Nephron progenitor cell (in vitro differentiated cells): ENCODE results near the gene KRTAP5-8.
A peak's percentile ranks its signal among the peaks of the same experiment; 100 is the strongest.
"Not testable (repeated sequence)": the region's sequence is repeated elsewhere in the genome, so short reads cannot be mapped to it uniquely, and the experiment has no call there.

Experiments
- DNase-seq: peaks from one replicate; pipeline ENCODE4 v3.0.0; 2021
- H3K27ac Mint-ChIP-seq: 2 replicates; pipeline ENCODE4 v1.8.0; 2021; ENCODE audit warnings: mild to moderate bottlenecking, moderate library complexity, mixed read lengths
- H3K27me3 Mint-ChIP-seq: 2 replicates; pipeline ENCODE4 v1.8.0; 2021; ENCODE audit warnings: mild to moderate bottlenecking, low read depth, mixed read lengths; ENCODE audit not compliant: poor library complexity
- H3K36me3 Mint-ChIP-seq: 2 replicates; pipeline ENCODE4 v1.8.0; 2021; ENCODE audit warnings: low read depth, mixed read lengths
- H3K4me1 Mint-ChIP-seq: 2 replicates; pipeline ENCODE4 v1.8.0; 2021; ENCODE audit warnings: mixed read lengths
- H3K4me3 Mint-ChIP-seq: 2 replicates; pipeline ENCODE4 v1.8.0; 2021; ENCODE audit warnings: mild to moderate bottlenecking, moderate library complexity, mixed read lengths
- H3K9me3 Mint-ChIP-seq: 2 replicates; pipeline ENCODE4 v1.8.0; 2021; ENCODE audit warnings: mild to moderate bottlenecking, moderate library complexity, mixed read lengths
- CTCF ChIP-seq: fragments of 200-600 bp; sonication (generic); IDR thresholded peaks from 2 replicates; pipeline ENCODE4 v1.5.0; 2021; ENCODE audit warnings: antibody characterized with exemption

Gene KRTAP5-8

GRCh38 chr11:71566081-71566620 is 28.3 kb downstream of the KRTAP5-8 start:
- DNase-seq: no peak
- TF ChIP-seq CTCF: no peak
- peaks cover 18% of the 10 kb centered on the region for H3K27me3 Mint-ChIP-seq
- peaks cover 51% of the 10 kb centered on the region for H3K4me1 Mint-ChIP-seq
- peaks cover 6% of the 10 kb centered on the region for H3K9me3 Mint-ChIP-seq
- no peaks in the 10 kb centered on the region for H3K36me3 Mint-ChIP-seq
- no peak overlapping the region for H3K4me3 Mint-ChIP-seq
- H3K27ac Mint-ChIP-seq: no peak overlapping the region

GRCh38 chr11:71566626-71567599 is 29.1 kb downstream of the KRTAP5-8 start:
- Mint-ChIP-seq H3K27me3 (peaks cover 17% of the 10 kb centered on the region), H3K4me3 (peak overlapping the region; percentile 14), H3K4me1 (peaks cover 51% of the 10 kb centered on the region), H3K27ac (peak overlapping the region; percentile 94)
- not testable (repeated sequence) for DNase-seq, H3K9me3 Mint-ChIP-seq, H3K36me3 Mint-ChIP-seq

GRCh38 chr11:71567633-71568032 is 29.8 kb downstream of the KRTAP5-8 start:
- peaks cover 51% of the 10 kb centered on the region for H3K4me1 Mint-ChIP-seq
- H3K27ac Mint-ChIP-seq, H3K36me3 Mint-ChIP-seq, H3K9me3 Mint-ChIP-seq, DNase-seq: not testable (repeated sequence)
- peaks cover 13% of the 10 kb centered on the region for H3K27me3 Mint-ChIP-seq
- H3K4me3 Mint-ChIP-seq: peak overlapping the region; percentile 14

GRCh38 chr11:71568704-71569349 is 31.0 kb downstream of the KRTAP5-8 start:
- Mint-ChIP-seq H3K27me3 (peaks cover 7% of the 10 kb centered on the region), H3K27ac (no peak overlapping the region), H3K4me3 (no peak overlapping the region), H3K9me3 (no peaks in the 10 kb centered on the region), H3K36me3 (no peaks in the 10 kb centered on the region), H3K4me1 (peaks cover 48% of the 10 kb centered on the region)
- no peak for DNase-seq
- TF ChIP-seq CTCF: no peak

- Mint-ChIP-seq H3K27me3 (peaks cover 10% of the 10 kb centered on the region), H3K4me1 (peaks cover 43% of the 10 kb centered on the region)
- H3K4me3 Mint-ChIP-seq, H3K9me3 Mint-ChIP-seq, DNase-seq, H3K27ac Mint-ChIP-seq, H3K36me3 Mint-ChIP-seq: not testable (repeated sequence)
These were observed 33.5 kb downstream of the KRTAP5-8 start for GRCh38 chr11:71571101-71571850.

GRCh38 chr11:71572811-71573210 is 35.0 kb downstream of the KRTAP5-8 start:
- no peak for TF ChIP-seq CTCF
- Mint-ChIP-seq H3K27me3 (peaks cover 10% of the 10 kb centered on the region), H3K9me3 (no peaks in the 10 kb centered on the region), H3K4me1 (peaks cover 28% of the 10 kb centered on the region), H3K27ac (no peak overlapping the region), H3K36me3 (no peaks in the 10 kb centered on the region), H3K4me3 (no peak overlapping the region)
- DNase-seq: no peak

GRCh38 chr11:71574418-71574817 is 36.6 kb downstream of the KRTAP5-8 start:
- DNase-seq: no peak
- peaks cover 10% of the 10 kb centered on the region for H3K27me3 Mint-ChIP-seq
- no peak for TF ChIP-seq CTCF
- no peaks in the 10 kb centered on the region for H3K9me3 Mint-ChIP-seq
- no peaks in the 10 kb centered on the region for H3K36me3 Mint-ChIP-seq
- no peak overlapping the region for H3K4me3 Mint-ChIP-seq
- H3K27ac Mint-ChIP-seq: no peak overlapping the region
- peaks cover 20% of the 10 kb centered on the region for H3K4me1 Mint-ChIP-seq
